Gastroesophageal sphincter (tissue), 4 donors: Measurements from ENCODE around the gene PCDHB4. TPM values are rescaled to one million over a fixed set of nuclear protein-coding genes. Genes with fewer than 3 reads are reported as not detected.
A peak's percentile ranks its signal among the peaks of the same experiment; 100 is the strongest.
"Not testable (repeated sequence)": the region's sequence is repeated elsewhere in the genome, so short reads cannot be mapped to it uniquely, and the experiment has no call there.

Experiments used
- ATAC-seq: fragments of 150-250 bp; one replicate; pipeline ENCODE4 v1.9.1; 2016; ENCODE audit warnings: mild to moderate bottlenecking, moderate library complexity
- H3K27ac ChIP-seq, 4 donors: fragments of 200-600 bp; sonication (generic) in 3 of 4; 1 replicate in 3 of 4; 2 replicates in 1 of 4; pipeline ENCODE4 v1.5.1; 2016 to 2019
- H3K27me3 ChIP-seq: fragments of 200-600 bp; sonication (generic); one replicate; pipeline ENCODE4 v1.5.1; 2019
- H3K36me3 ChIP-seq, 2 donors: fragments of 200-600 bp; sonication (generic); one replicate each; pipeline ENCODE4 v1.5.1; 2019; ENCODE audit warnings: control low read depth in 1 of 2
- H3K4me1 ChIP-seq, 3 donors: fragments of 200-600 bp; sonication (generic); 1 replicate in 2 of 3; 2 replicates in 1 of 3; pipeline ENCODE4 v1.5.1; 2016 to 2019; ENCODE audit warnings: control low read depth in 2 of 3
- H3K4me3 ChIP-seq, 2 donors: fragments of 200-600 bp; sonication (generic); one replicate each; pipeline ENCODE4 v1.5.1; 2019; ENCODE audit warnings: mild to moderate bottlenecking in 1 of 2, moderate library complexity in 1 of 2
- H3K9me3 ChIP-seq, 3 donors: fragments of 200-600 bp; sonication (generic); one replicate each; pipeline ENCODE4 v1.5.1; 2017 to 2019; ENCODE audit warnings: control low read depth in 2 of 3
- EP300 ChIP-seq: sonication (generic); formaldehyde crosslinking; IDR thresholded peaks from one replicate; pipeline ENCODE4 v1.6.1; 2017; ENCODE audit warnings: antibody characterized with exemption, mild to moderate bottlenecking
- POLR2A ChIP-seq, 2 donors: fragments of 450-650 bp; IDR thresholded peaks; one replicate each; pipeline ENCODE4 v1.6.1; 2017; ENCODE audit warnings: antibody characterized with exemption in 2 of 2, mild to moderate bottlenecking in 2 of 2, moderate library complexity in 1 of 2
- POLR2AphosphoS5 ChIP-seq: sonication (generic); formaldehyde crosslinking; IDR thresholded peaks from one replicate; pipeline ENCODE4 v1.6.1; 2017; ENCODE audit warnings: antibody characterized with exemption
- WGBS, 2 donors: methylation state at CpG; one replicate each; pipeline ENCODE4 v1.1.5; 2018; ENCODE audit warnings: low coverage in 1 of 2; 5-methylcytosine and 5-hydroxymethylcytosine counted together
- total RNA-seq, 4 donors: library from RNA; depleted of rRNA; stranded (reverse); fragments of >200 nt; gene quantifications; one replicate each; pipeline ENCODE4 v1.1.0, GENCODE V29; 2016
- TF ChIP-seq, protein P1 (sequence below), 4 experiments: fragments of 200-600 bp in 2 of 4; fragments of 450-650 bp in 2 of 4; sonication (generic) in 1 of 4; IDR thresholded peaks; one replicate each; pipeline ENCODE4 v1.5.1; 2017 to 2019; ENCODE audit warnings: antibody characterized with exemption in 4 of 4, mild to moderate bottlenecking in 2 of 4, moderate library complexity in 2 of 4

The PCDHB4 gene
- total RNA-seq, 4 donors from 2014 or later, result 2.8 to 5.6 (median 4.8) TPM

DNA sequence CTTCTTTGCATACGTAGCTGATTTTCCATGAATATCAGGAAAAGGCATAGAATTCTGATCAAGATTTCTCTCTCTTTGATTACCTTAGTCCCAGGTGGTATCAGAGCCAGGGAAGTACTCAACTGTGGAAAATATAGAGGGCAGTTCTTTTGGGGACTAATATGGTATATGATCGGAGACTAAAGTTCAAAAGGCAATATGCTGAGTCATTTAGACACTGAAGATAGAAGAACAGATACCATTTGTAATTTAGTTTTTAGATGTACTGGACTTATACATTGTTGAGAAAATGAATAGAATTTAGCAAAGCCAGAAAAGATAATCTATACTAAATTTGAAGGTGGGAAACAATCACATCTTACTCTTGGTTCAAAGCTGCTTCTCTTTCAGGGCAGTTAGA lies 16.3 kb upstream of the PCDHB4 start:
- Histone ChIP-seq H3K27ac (no peak overlapping the region), H3K9me3 (peaks cover 0 to 59% (median 0%) of the 10 kb centered on the region in 3 donors), H3K36me3 (no peaks in the 10 kb centered on the region), H3K4me3 (no peak overlapping the region), H3K27me3 (peaks cover 30% of the 10 kb centered on the region), H3K4me1 (no peaks in the 10 kb centered on the region)
- TF ChIP-seq EP300 (no peak), POLR2A (IDR thresholded peaks at IDR 0.05) (no peak), POLR2AphosphoS5 (no peak)
- TF ChIP-seq, protein P1, sequence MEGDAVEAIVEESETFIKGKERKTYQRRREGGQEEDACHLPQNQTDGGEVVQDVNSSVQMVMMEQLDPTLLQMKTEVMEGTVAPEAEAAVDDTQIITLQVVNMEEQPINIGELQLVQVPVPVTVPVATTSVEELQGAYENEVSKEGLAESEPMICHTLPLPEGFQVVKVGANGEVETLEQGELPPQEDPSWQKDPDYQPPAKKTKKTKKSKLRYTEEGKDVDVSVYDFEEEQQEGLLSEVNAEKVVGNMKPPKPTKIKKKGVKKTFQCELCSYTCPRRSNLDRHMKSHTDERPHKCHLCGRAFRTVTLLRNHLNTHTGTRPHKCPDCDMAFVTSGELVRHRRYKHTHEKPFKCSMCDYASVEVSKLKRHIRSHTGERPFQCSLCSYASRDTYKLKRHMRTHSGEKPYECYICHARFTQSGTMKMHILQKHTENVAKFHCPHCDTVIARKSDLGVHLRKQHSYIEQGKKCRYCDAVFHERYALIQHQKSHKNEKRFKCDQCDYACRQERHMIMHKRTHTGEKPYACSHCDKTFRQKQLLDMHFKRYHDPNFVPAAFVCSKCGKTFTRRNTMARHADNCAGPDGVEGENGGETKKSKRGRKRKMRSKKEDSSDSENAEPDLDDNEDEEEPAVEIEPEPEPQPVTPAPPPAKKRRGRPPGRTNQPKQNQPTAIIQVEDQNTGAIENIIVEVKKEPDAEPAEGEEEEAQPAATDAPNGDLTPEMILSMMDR (IDR thresholded peaks at IDR 0.05), result no peak
- WGBS, 2 donors, result 56 to 100% methylated on average over 2 of the region's 2 CpGs
- ATAC-seq, result no peak

DNA sequence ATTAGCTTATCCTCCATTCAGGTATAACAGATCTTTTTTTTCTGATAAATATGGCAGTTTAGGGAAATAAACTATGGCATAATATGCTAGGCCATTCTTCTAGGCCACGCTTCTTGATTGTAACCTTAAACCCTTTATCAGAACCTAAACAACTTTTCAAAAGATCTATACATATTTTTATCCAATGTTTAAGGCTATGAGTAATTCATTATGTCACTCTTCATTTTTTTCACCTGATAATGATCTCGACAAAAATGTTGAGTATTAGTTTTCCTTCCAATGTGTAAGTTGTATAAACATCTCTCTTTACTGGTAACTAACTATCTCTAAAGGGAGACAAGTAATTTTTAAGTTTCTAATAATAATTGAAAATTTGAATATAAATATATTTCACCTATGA lies 2.4 kb upstream of the PCDHB4 start:
- Histone ChIP-seq H3K27me3 (peaks cover 29% of the 10 kb centered on the region), H3K4me1 (no peaks in the 10 kb centered on the region), H3K4me3 (no peak overlapping the region), H3K9me3 (peaks cover 0 to 57% (median 1%) of the 10 kb centered on the region in 3 donors), H3K36me3 (peaks cover 0 to 5% of the 10 kb centered on the region in 2 donors), H3K27ac (no peak overlapping the region)
- WGBS, 2 donors, result 38 to 42% methylated on average over 2 of the region's 2 CpGs
- no peak for TF ChIP-seq EP300
- no peak for TF ChIP-seq POLR2A (IDR thresholded peaks at IDR 0.05)
- TF ChIP-seq POLR2AphosphoS5, result no peak
- no peak for ATAC-seq

DNA sequence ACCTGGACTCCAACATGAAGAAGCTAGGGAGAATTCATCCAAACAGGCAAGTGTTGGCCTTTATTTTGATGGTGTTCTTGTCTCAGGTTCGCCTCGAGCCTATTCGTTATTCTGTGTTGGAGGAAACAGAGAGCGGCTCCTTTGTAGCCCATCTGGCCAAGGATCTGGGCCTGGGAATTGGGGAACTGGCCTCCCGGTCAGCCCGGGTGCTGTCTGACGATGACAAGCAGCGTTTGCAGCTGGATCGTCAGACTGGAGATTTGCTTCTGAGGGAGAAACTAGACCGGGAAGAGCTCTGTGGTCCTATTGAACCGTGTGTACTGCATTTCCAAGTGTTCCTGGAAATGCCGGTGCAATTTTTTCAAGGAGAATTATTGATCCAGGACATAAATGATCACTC lies 367 bp downstream of the PCDHB4 start:
- no peaks in the 10 kb centered on the region for H3K4me1 ChIP-seq
- TF ChIP-seq POLR2A (IDR thresholded peaks at IDR 0.05) (no peak), POLR2AphosphoS5 (no peak), EP300 (no peak)
- TF ChIP-seq, protein P1 (IDR thresholded peaks at IDR 0.05), result no peak
- 75% methylated on average over 3 of the region's 12 CpGs; no CpG with 5 or more reads in 1 of the 2 donors for WGBS, 2 donors
- no peak for ATAC-seq
- peaks cover 0 to 44% (median 1%) of the 10 kb centered on the region in 3 donors for H3K9me3 ChIP-seq
- peaks cover 36% of the 10 kb centered on the region for H3K27me3 ChIP-seq
- H3K36me3 ChIP-seq, result peaks cover 0 to 5% of the 10 kb centered on the region in 2 donors
- peak overlapping the region in 1 of 4 donors; percentile 20 for H3K27ac ChIP-seq
- peak overlapping the region in 1 of 2 donors; percentile 45 for H3K4me3 ChIP-seq

DNA sequence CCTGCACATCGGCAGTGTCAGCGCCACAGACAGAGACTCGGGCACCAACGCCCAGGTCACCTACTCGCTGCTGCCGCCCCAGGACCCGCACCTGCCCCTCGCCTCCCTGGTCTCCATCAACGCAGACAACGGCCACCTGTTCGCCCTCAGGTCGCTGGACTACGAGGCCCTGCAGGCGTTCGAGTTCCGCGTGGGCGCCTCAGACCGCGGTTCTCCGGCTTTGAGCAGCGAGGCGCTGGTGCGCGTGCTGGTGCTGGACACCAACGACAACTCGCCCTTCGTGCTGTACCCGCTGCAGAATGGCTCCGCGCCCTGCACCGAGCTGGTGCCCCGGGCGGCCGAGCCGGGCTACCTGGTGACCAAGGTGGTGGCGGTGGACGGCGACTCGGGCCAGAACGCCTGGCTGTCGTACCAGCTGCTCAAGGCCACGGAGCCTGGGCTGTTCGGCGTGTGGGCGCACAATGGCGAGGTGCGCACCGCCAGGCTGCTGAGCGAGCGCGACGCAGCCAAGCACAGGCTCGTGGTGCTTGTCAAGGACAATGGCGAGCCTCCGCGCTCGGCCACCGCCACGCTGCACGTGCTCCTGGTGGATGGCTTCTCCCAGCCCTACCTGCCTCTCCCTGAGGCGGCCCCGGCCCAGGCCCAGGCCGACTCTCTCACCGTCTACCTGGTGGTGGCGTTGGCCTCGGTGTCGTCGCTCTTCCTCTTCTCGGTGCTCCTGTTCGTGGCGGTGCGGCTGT lies 1.9 kb downstream of the PCDHB4 start:
- peaks cover 0 to 49% (median 1%) of the 10 kb centered on the region in 3 donors for H3K9me3 ChIP-seq
- 60% methylated on average over 1 of the region's 73 CpGs; no CpG with 5 or more reads in 1 of the 2 donors for WGBS, 2 donors
- H3K4me3 ChIP-seq, ATAC-seq, H3K27ac ChIP-seq, H3K4me1 ChIP-seq, H3K36me3 ChIP-seq: not testable (repeated sequence)
- H3K27me3 ChIP-seq, result peaks cover 36% of the 10 kb centered on the region

DNA sequence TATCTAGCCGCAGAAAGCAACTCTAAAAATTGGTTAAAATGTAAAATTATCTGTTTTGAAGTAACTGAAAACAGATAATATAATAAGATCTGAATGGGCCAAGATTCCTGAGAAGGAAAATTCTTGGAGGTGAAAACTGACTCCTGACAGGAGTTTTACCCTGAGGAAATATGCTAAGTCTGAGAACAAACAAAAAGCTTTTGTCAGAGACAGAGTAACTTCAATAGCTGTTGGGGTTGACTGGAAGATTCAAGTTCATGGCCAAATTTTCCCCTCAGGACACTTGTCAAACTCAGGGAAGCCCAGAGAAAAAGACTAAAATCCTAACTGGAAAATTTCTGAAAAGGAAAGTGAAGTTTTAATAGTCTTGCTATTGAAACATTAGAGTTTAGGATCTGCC lies 5.7 kb downstream of the PCDHB4 start:
- TF ChIP-seq, protein P1 (IDR thresholded peaks at IDR 0.05), result no peak
- TF ChIP-seq EP300, result no peak
- TF ChIP-seq POLR2AphosphoS5, result no peak
- no peak for TF ChIP-seq POLR2A (IDR thresholded peaks at IDR 0.05)
- peaks cover 0 to 59% (median 0%) of the 10 kb centered on the region in 3 donors for H3K9me3 ChIP-seq
- no peak for ATAC-seq
- 83 to 93% methylated on average over 1 of the region's 1 CpG for WGBS, 2 donors
- peaks cover 0 to 5% of the 10 kb centered on the region in 2 donors for H3K36me3 ChIP-seq
- H3K4me3 ChIP-seq, result no peak overlapping the region
- H3K27me3 ChIP-seq, result peaks cover 25% of the 10 kb centered on the region
- no peak overlapping the region for H3K27ac ChIP-seq
- no peaks in the 10 kb centered on the region for H3K4me1 ChIP-seq
